Measurements from ENCODE around the gene C12orf56. TPM values are rescaled to one million over a fixed set of nuclear protein-coding genes. Genes with fewer than 3 reads are reported as not detected.
"Not testable (repeated sequence)": the region's sequence is repeated elsewhere in the genome, so short reads cannot be mapped to it uniquely, and the experiment has no call there.

Gene C12orf56
- total and polyA plus RNA-seq, 3 donors from 2014 or later: 4.2 to 21.8 (median 13.1) TPM

- H3K4me1 ChIP-seq: no peaks in the 10 kb centered on the region
- H3K36me3 ChIP-seq (ENCODE audit: low read depth, missing control alignments): no peaks in the 10 kb centered on the region
- DNase-seq: no peak
- WGBS, 2 donors: 87 to 91% methylated on average over 3 of the region's 3 CpGs
- H3K27me3 ChIP-seq: no peaks in the 10 kb centered on the region
- H3K27ac ChIP-seq: no peak overlapping the region
- no peak for TF ChIP-seq POLR2A (IDR thresholded peaks at IDR 0.05)
- no peak for TF ChIP-seq CTCF (IDR thresholded peaks at IDR 0.05)
- H3K4me3 ChIP-seq: no peak overlapping the region
- no peaks in the 10 kb centered on the region for H3K9me3 ChIP-seq
- intact Hi-C loops (cut with DNase I; ENCODE audit: low total_unique reads): no loop called here
Measured at GRCh38 chr12:64385019-64385418, 5.5 kb downstream of the C12orf56 start.

GRCh38 chr12:64383675-64384074, 6.9 kb downstream of the C12orf56 start:
- H3K9me3 ChIP-seq: no peaks in the 10 kb centered on the region
- H3K4me3 ChIP-seq: no peak overlapping the region
- no peaks in the 10 kb centered on the region for H3K4me1 ChIP-seq
- DNase-seq: no peak
- intact Hi-C loops (cut with DNase I; ENCODE audit: low total_unique reads): no loop called here
- no peaks in the 10 kb centered on the region for H3K27me3 ChIP-seq
- WGBS, 2 donors: 73 to 79% methylated on average over 1 of the region's 1 CpG
- TF ChIP-seq CTCF (IDR thresholded peaks at IDR 0.05) (no peak), POLR2A (IDR thresholded peaks at IDR 0.05) (no peak)
- no peak overlapping the region for H3K27ac ChIP-seq
- no peaks in the 10 kb centered on the region for H3K36me3 ChIP-seq (ENCODE audit: low read depth, missing control alignments)

- DNase-seq: no peak
- H3K9me3 ChIP-seq: no peaks in the 10 kb centered on the region
- 94 to 97% methylated on average over 4 of the region's 4 CpGs for WGBS, 2 donors
- no peak overlapping the region for H3K4me3 ChIP-seq
- H3K27me3 ChIP-seq: no peaks in the 10 kb centered on the region
- intact Hi-C loops (cut with DNase I; ENCODE audit: low total_unique reads): no loop called here
- H3K27ac ChIP-seq: no peak overlapping the region
- TF ChIP-seq CTCF (IDR thresholded peaks at IDR 0.05) (no peak), POLR2A (IDR thresholded peaks at IDR 0.05) (no peak)
- H3K4me1 ChIP-seq: no peaks in the 10 kb centered on the region
- H3K36me3 ChIP-seq (ENCODE audit: low read depth, missing control alignments): no peaks in the 10 kb centered on the region
Measured at GRCh38 chr12:64362721-64363305, 27.7 kb downstream of the C12orf56 start.

- H3K27me3 ChIP-seq; H3K9me3 ChIP-seq; H3K4me3 ChIP-seq; H3K36me3 ChIP-seq (ENCODE audit: low read depth, missing control alignments); H3K4me1 ChIP-seq; H3K27ac ChIP-seq; intact Hi-C loops (cut with DNase I; ENCODE audit: low total_unique reads); DNase-seq: not testable (repeated sequence)
- 86 to 89% methylated on average over 3 of the region's 3 CpGs for WGBS, 2 donors
Measured at GRCh38 chr12:64361173-64361572, 29.4 kb downstream of the C12orf56 start.

- DNase-seq; H3K4me1 ChIP-seq; H3K36me3 ChIP-seq (ENCODE audit: low read depth, missing control alignments); H3K27ac ChIP-seq; H3K4me3 ChIP-seq; intact Hi-C loops (cut with DNase I; ENCODE audit: low total_unique reads); H3K27me3 ChIP-seq; H3K9me3 ChIP-seq: not testable (repeated sequence)
- 77 to 89% methylated on average over 2 of the region's 2 CpGs for WGBS, 2 donors
Measured at GRCh38 chr12:64356209-64356608, 34.3 kb downstream of the C12orf56 start.

- H3K9me3 ChIP-seq: no peaks in the 10 kb centered on the region
- TF ChIP-seq POLR2A (IDR thresholded peaks at IDR 0.05) (no peak), CTCF (IDR thresholded peaks at IDR 0.05) (no peak)
- no peak overlapping the region for H3K27ac ChIP-seq
- intact Hi-C loops (cut with DNase I; ENCODE audit: low total_unique reads): no loop called here
- WGBS, 2 donors: 74 to 75% methylated on average over 4 of the region's 4 CpGs
- no peaks in the 10 kb centered on the region for H3K36me3 ChIP-seq (ENCODE audit: low read depth, missing control alignments)
- no peak overlapping the region for H3K4me3 ChIP-seq
- DNase-seq: no peak
- no peaks in the 10 kb centered on the region for H3K27me3 ChIP-seq
- no peaks in the 10 kb centered on the region for H3K4me1 ChIP-seq
Measured at GRCh38 chr12:64352181-64352580, 38.4 kb downstream of the C12orf56 start.
